IMR-90 (cell line): ENCODE results near the gene KLHL9. TPM values are rescaled to one million over a fixed set of nuclear protein-coding genes. Genes with fewer than 3 reads are reported as not detected.

Source experiments
- ATAC-seq: fragments of 200-7000 bp; cut with Tn5 transposase; 2 replicates; pipeline ENCODE4 v1.9.1; 2020; ENCODE audit warnings: low read depth, mild to moderate bottlenecking, moderate library complexity
- BruUV-seq: library from RNA; stranded (reverse); fragments of 400-500 nt; replicated peaks from 2 replicates; lab custom pipeline; 2021; lab: Mats Ljungman, UMichigan
- CTCF ChIA-PET: fragments of 300-600 bp; formaldehyde crosslinking; extraction: SDS; loops from one replicate; lab custom pipeline; 2021; ENCODE audit warnings: antibody characterized with exemption; lab: Yijun Ruan, JAX
- POLR2A ChIA-PET: fragments of 300-600 bp; sonication (Branson Sonifier 250); formaldehyde crosslinking; loops from one replicate; lab custom pipeline; 2022; ENCODE audit warnings: antibody characterized with exemption; ENCODE audit not compliant: unreplicated experiment; lab: Charles Lee
- DNase-seq: peaks from one replicate; pipeline ENCODE4 v3.0.0; 2013
- H2AFZ ChIP-seq: replicated peaks from 2 replicates; pipeline ENCODE3; 2013; ENCODE audit warnings: low read length, mild to moderate bottlenecking; ENCODE audit not compliant: poor library complexity
- H2AK5ac ChIP-seq: 2 replicates; pipeline ENCODE4 v1.6.1; 2013; ENCODE audit warnings: low read depth, low read length, inconsistent platforms
- H2AK9ac ChIP-seq: replicated peaks from 2 replicates; pipeline ENCODE3; 2013; ENCODE audit warnings: mild to moderate bottlenecking, low read depth, low read length, moderate library complexity; ENCODE audit not compliant: poor library complexity
- H2BK120ac ChIP-seq: 2 replicates; pipeline ENCODE4 v1.6.1; 2013; ENCODE audit warnings: low read depth, low read length, inconsistent platforms
- H2BK15ac ChIP-seq: 3 replicates; pipeline ENCODE4 v1.6.1; 2013; ENCODE audit warnings: low read depth, low read length, inconsistent platforms
- H2BK20ac ChIP-seq: 2 replicates; pipeline ENCODE4 v1.6.1; 2013; ENCODE audit warnings: low read depth, mild to moderate bottlenecking, inconsistent platforms, low read length, moderate library complexity
- H2BK5ac ChIP-seq: 2 replicates; pipeline ENCODE4 v1.6.1; 2013; ENCODE audit warnings: mild to moderate bottlenecking, low read depth, low read length, inconsistent platforms; ENCODE audit not compliant: poor library complexity, severe bottlenecking
- H3K14ac ChIP-seq: replicated peaks from 2 replicates; pipeline ENCODE4 v1.6.1; 2013; ENCODE audit warnings: low read depth, low read length, inconsistent platforms
- H3K18ac ChIP-seq: 2 replicates; pipeline ENCODE4 v1.6.1; 2013; ENCODE audit warnings: low read depth, low read length, control low read depth
- H3K23ac ChIP-seq: 2 replicates; pipeline ENCODE4 v1.6.1; 2013; ENCODE audit warnings: low read depth, low read length, inconsistent platforms
- H3K27ac ChIP-seq: 2 replicates; pipeline ENCODE4 v1.5.1; 2013; ENCODE audit warnings: mild to moderate bottlenecking, control low read depth, low read length; ENCODE audit not compliant: insufficient read depth
- H3K27me3 ChIP-seq: 2 replicates; pipeline ENCODE4 v1.6.1; 2013; ENCODE audit warnings: low read length; ENCODE audit not compliant: control insufficient read depth, insufficient read depth
- H3K36me3 ChIP-seq: 2 replicates; pipeline ENCODE4 v1.6.1; 2013; ENCODE audit warnings: low read length, mixed read lengths; ENCODE audit not compliant: control insufficient read depth, insufficient read depth
- H3K4ac ChIP-seq: 2 replicates; pipeline ENCODE4 v1.6.1; 2013; ENCODE audit warnings: low read depth, low read length, inconsistent platforms
- H3K4me1 ChIP-seq: 2 replicates; pipeline ENCODE4 v1.6.1; 2013; ENCODE audit warnings: low read length, mixed read lengths; ENCODE audit not compliant: control insufficient read depth, insufficient read depth
- H3K4me2 ChIP-seq: 2 replicates; pipeline ENCODE4 v1.6.1; 2013; ENCODE audit warnings: low read depth, mild to moderate bottlenecking, control low read depth, low read length, moderate library complexity
- H3K4me3 ChIP-seq: 2 replicates; pipeline ENCODE4 v1.5.1; 2013; ENCODE audit warnings: low read depth, mild to moderate bottlenecking, control low read depth, low read length, moderate library complexity; ENCODE audit not compliant: insufficient read depth
- H3K56ac ChIP-seq: 2 replicates; pipeline ENCODE4 v1.6.1; 2013; ENCODE audit warnings: low read length, inconsistent platforms; ENCODE audit not compliant: insufficient read depth; ENCODE audit errors: extremely low read depth
- H3K79me1 ChIP-seq, 2 experiments: 2 replicates each; pipeline ENCODE4 v1.6.1; 2013; ENCODE audit warnings: low read length in 2 of 2, inconsistent platforms in 1 of 2, low read depth in 1 of 2
- H3K9ac ChIP-seq: 2 replicates; pipeline ENCODE4 v1.6.1; 2013; ENCODE audit warnings: low read depth, low read length, control low read depth
- H3K9me1 ChIP-seq: 2 replicates; pipeline ENCODE4 v1.6.1; 2013; ENCODE audit warnings: low read length, inconsistent platforms; ENCODE audit not compliant: insufficient read depth
- H3K9me3 ChIP-seq: 2 replicates; pipeline ENCODE4 v1.6.1; 2013; ENCODE audit warnings: low read length; ENCODE audit not compliant: control insufficient read depth, insufficient read depth
- H4K20me1 ChIP-seq: 2 replicates; pipeline ENCODE4 v1.6.1; 2013; ENCODE audit warnings: low read length, inconsistent platforms; ENCODE audit not compliant: insufficient read depth
- H4K5ac ChIP-seq: 2 replicates; pipeline ENCODE4 v1.6.1; 2013; ENCODE audit warnings: mild to moderate bottlenecking, low read depth, low read length, control low read depth
- H4K8ac ChIP-seq, 2 experiments: 2 replicates each; pipeline ENCODE4 v1.6.1; 2013; ENCODE audit warnings: low read depth in 2 of 2, low read length in 2 of 2, control low read depth in 1 of 2, inconsistent platforms in 1 of 2
- H4K91ac ChIP-seq: 2 replicates; pipeline ENCODE4 v1.6.1; 2013; ENCODE audit warnings: low read depth, low read length, inconsistent platforms; ENCODE audit not compliant: insufficient read depth
- BHLHE40 ChIP-seq: fragments of 150-350 bp; IDR thresholded peaks from 2 replicates; pipeline ENCODE4 v1.6.1; 2016; ENCODE audit warnings: mild to moderate bottlenecking, low read depth, low read length
- CEBPB ChIP-seq: IDR thresholded peaks from 2 replicates; pipeline ENCODE4 v1.6.1; 2012; ENCODE audit warnings: low read depth, low read length, improper control_type of control experiment
- CHD1 ChIP-seq: IDR thresholded peaks from 2 replicates; pipeline ENCODE4 v1.6.1; 2012; ENCODE audit warnings: low read depth, low read length, improper control_type of control experiment
- CTCF ChIP-seq: conservative IDR thresholded peaks from 2 replicates; pipeline ENCODE4 v1.5.1; 2012; ENCODE audit warnings: mild to moderate bottlenecking, low read depth, low read length, improper control_type of control experiment
- ELK1 ChIP-seq: fragments of 150-350 bp; IDR thresholded peaks from 2 replicates; pipeline ENCODE4 v1.6.1; 2016; ENCODE audit warnings: low read depth, mild to moderate bottlenecking, low read length, moderate library complexity, borderline replicate concordance
- FOS ChIP-seq: fragments of 150-350 bp; IDR thresholded peaks from 2 replicates; pipeline ENCODE4 v1.6.1; 2016; ENCODE audit warnings: low read depth, low read length
- MAFK ChIP-seq: IDR thresholded peaks from 2 replicates; pipeline ENCODE4 v1.6.1; 2012; ENCODE audit warnings: low read depth, low read length, improper control_type of control experiment
- MAZ ChIP-seq: IDR thresholded peaks from 2 replicates; pipeline ENCODE4 v1.6.1; 2012; ENCODE audit warnings: low read depth, mild to moderate bottlenecking, low read length, improper control_type of control experiment, moderate library complexity, borderline replicate concordance
- MXI1 ChIP-seq: IDR thresholded peaks from 2 replicates; pipeline ENCODE4 v1.6.1; 2012; ENCODE audit warnings: low read depth, mild to moderate bottlenecking, low read length, moderate library complexity, borderline replicate concordance
- NFE2L2 ChIP-seq: fragments of 150-350 bp; IDR thresholded peaks from 2 replicates; pipeline ENCODE4 v1.6.1; 2016; ENCODE audit warnings: low read depth, mild to moderate bottlenecking, low read length
- POLR2A ChIP-seq: IDR thresholded peaks from 2 replicates; pipeline ENCODE4 v1.6.1; 2012; ENCODE audit warnings: mild to moderate bottlenecking, low read depth, low read length
- RAD21 ChIP-seq: IDR thresholded peaks from 2 replicates; pipeline ENCODE4 v1.6.1; 2012; ENCODE audit warnings: low read length, improper control_type of control experiment
- RCOR1 ChIP-seq: IDR thresholded peaks from 2 replicates; pipeline ENCODE4 v1.6.1; 2012; ENCODE audit warnings: mild to moderate bottlenecking, low read length, improper control_type of control experiment; ENCODE audit not compliant: insufficient replicate concordance
- RFX5 ChIP-seq: IDR thresholded peaks from 2 replicates; pipeline ENCODE4 v1.8.0; 2012; ENCODE audit warnings: low read depth, mild to moderate bottlenecking, low read length, moderate library complexity
- SMC3 ChIP-seq: fragments of 150-350 bp; IDR thresholded peaks from 2 replicates; pipeline ENCODE4 v1.6.1; 2016; ENCODE audit warnings: low read depth, mild to moderate bottlenecking, antibody characterized with exemption, low read length, moderate library complexity
- WGBS, 2 experiments: methylation state at CpG; one replicate each; pipeline versions ENCODE4 v1.1.5 to v1.1.7; 2013; ENCODE audit warnings: missing lambda C conversion rate in 2 of 2; ENCODE audit not compliant: insufficient read length in 1 of 2; ENCODE audit errors: extremely low coverage in 2 of 2; 5-methylcytosine and 5-hydroxymethylcytosine counted together
- dilution Hi-C: fragments of 300-500 bp; cut with HindIII; formaldehyde crosslinking; loops from one replicate; pipeline ENCODE4 v1.14.3; 2018; ENCODE audit warnings: low sequenced_read_pairs; ENCODE audit not compliant: unreplicated experiment
- in situ Hi-C: fragments of 300-500 bp; cut with MboI; formaldehyde crosslinking; loops from 3 replicates; pipeline ENCODE4 v1.14.3; 2019; ENCODE audit warnings: low sequenced_read_pairs, inconsistent platforms, mixed read lengths
- intact Hi-C: fragments of 100-400 bp; cut with micrococcal nuclease; formaldehyde crosslinking; loops from 2 replicates; pipeline ENCODE4 v1.10.0; 2022
- polyA plus RNA-seq, 3 experiments: library from polyadenylated mRNA; depleted of rRNA; stranded (reverse); fragments of >200 nt; gene quantifications; 2 replicates each; pipeline ENCODE4 v1.2.3, GENCODE V29; 2012; ENCODE audit warnings: low replicate concordance in 1 of 3
- total RNA-seq: library from RNA; depleted of rRNA; stranded (reverse); fragments of >200 nt; gene quantifications from 2 replicates; pipeline ENCODE4 v1.2.3, GENCODE V29; 2012
- TF ChIP-seq, protein P1 (sequence below): fragments of 150-350 bp; IDR thresholded peaks from 2 replicates; pipeline ENCODE4 v1.6.1; 2017; ENCODE audit warnings: mild to moderate bottlenecking, antibody characterized with exemption, low read length, low read depth

Gene KLHL9
- total and polyA plus RNA-seq, 2 of the 4 experiments (the other 2 are of a cell fraction) = 12.9 to 46.4 TPM

GRCh38 chr9:21286099-21286498 is 49.1 kb downstream of the KLHL9 start:
- ChIA-PET CTCF (no interaction called here), POLR2A (no interaction called here)
- no peak overlapping the region for H4K5ac ChIP-seq
- no peaks in the 10 kb centered on the region for H3K4me1 ChIP-seq
- H2AK9ac ChIP-seq = no peak overlapping the region
- intact Hi-C loops (no loop called here), dilution Hi-C loops (no loop called here), in situ Hi-C loops (no loop called here)
- no peak overlapping the region for H3K9ac ChIP-seq
- H3K14ac ChIP-seq = no peak overlapping the region
- no peak overlapping the region for H3K4me2 ChIP-seq
- no peaks in the 10 kb centered on the region for H4K20me1 ChIP-seq
- TF ChIP-seq RFX5 (no peak), MAZ (no peak), POLR2A (no peak), RAD21 (no peak), MXI1 (no peak), RCOR1 (no peak), CTCF (no peak), FOS (no peak), ELK1 (no peak), CEBPB (no peak), MAFK (no peak), BHLHE40 (no peak), CHD1 (no peak), NFE2L2 (no peak), SMC3 (no peak)
- TF ChIP-seq, protein P1, sequence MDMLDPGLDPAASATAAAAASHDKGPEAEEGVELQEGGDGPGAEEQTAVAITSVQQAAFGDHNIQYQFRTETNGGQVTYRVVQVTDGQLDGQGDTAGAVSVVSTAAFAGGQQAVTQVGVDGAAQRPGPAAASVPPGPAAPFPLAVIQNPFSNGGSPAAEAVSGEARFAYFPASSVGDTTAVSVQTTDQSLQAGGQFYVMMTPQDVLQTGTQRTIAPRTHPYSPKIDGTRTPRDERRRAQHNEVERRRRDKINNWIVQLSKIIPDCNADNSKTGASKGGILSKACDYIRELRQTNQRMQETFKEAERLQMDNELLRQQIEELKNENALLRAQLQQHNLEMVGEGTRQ = no peak
- no peak overlapping the region for H2BK20ac ChIP-seq
- no peaks in the 10 kb centered on the region for H3K36me3 ChIP-seq
- H3K18ac ChIP-seq = no peak overlapping the region
- H2AFZ ChIP-seq = no peak overlapping the region
- H3K9me1 ChIP-seq = no peaks in the 10 kb centered on the region
- DNase-seq (no peak), ATAC-seq (no peak)
- no peak overlapping the region for H2BK120ac ChIP-seq
- H2AK5ac ChIP-seq = no peak overlapping the region
- no peaks in the 10 kb centered on the region; the same call in 1 of the 2 replicates for H3K27me3 ChIP-seq
- no TSS peak for BruUV-seq
- H2BK15ac ChIP-seq = no peak overlapping the region
- no peak overlapping the region for H3K23ac ChIP-seq
- H3K79me1 ChIP-seq = no peaks in the 10 kb centered on the region
- H3K4ac ChIP-seq = no peak overlapping the region
- WGBS, 2 experiments = no CpG with 5 or more reads among the region's 5 CpGs
- H3K27ac ChIP-seq = no peak overlapping the region
- no peak overlapping the region for H2BK5ac ChIP-seq
- no peaks in the 10 kb centered on the region for H3K9me3 ChIP-seq
- no peak overlapping the region for H3K56ac ChIP-seq
- H3K4me3 ChIP-seq = no peak overlapping the region
- H4K91ac ChIP-seq = no peak overlapping the region
- H4K8ac ChIP-seq = no peak overlapping the region
